Neural cell (in vitro differentiated cells): ENCODE results near the gene C1QTNF1. TPM values are rescaled to one million over a fixed set of nuclear protein-coding genes. Genes with fewer than 3 reads are reported as not detected.

ENCODE experiments used
- H2AFZ ChIP-seq: fragments of 200-600, 300-800 bp; sonication (generic), shearing (Covaris generic); 2 replicates; pipeline ENCODE4 v1.6.0; 2014; ENCODE audit warnings: low read depth, mild to moderate bottlenecking, antibody characterized with exemption, low read length, moderate library complexity
- H3F3A ChIP-seq: fragments of 200-600 bp; shearing (Covaris generic); 2 replicates; pipeline ENCODE4 v1.6.1; 2016; ENCODE audit warnings: mild to moderate bottlenecking, moderate library complexity, mixed read lengths, antibody characterized with exemption, low read length; ENCODE audit not compliant: insufficient read depth, poor library complexity, severe bottlenecking
- H3K27ac ChIP-seq: fragments of 200-600, 300-800 bp; sonication (generic), shearing (Covaris generic); 2 replicates; pipeline ENCODE4 v1.5.1; 2014; ENCODE audit warnings: mild to moderate bottlenecking, low read length, moderate library complexity
- H3K27me3 ChIP-seq: fragments of 300-800, 200-600 bp; sonication (generic), shearing (Covaris generic); 2 replicates; pipeline ENCODE4 v1.6.0; 2014; ENCODE audit warnings: mild to moderate bottlenecking, low read depth, low read length, moderate library complexity; ENCODE audit not compliant: insufficient read depth
- H3K36me3 ChIP-seq: fragments of 300-800, 200-600 bp; sonication (generic), shearing (Covaris generic); 2 replicates; pipeline ENCODE4 v1.5.1; 2014; ENCODE audit warnings: mild to moderate bottlenecking, antibody characterized with exemption, low read length, moderate library complexity; ENCODE audit not compliant: insufficient read depth
- H3K4me2 ChIP-seq: fragments of 300-800, 200-600 bp; sonication (generic), shearing (Covaris generic); 2 replicates; pipeline ENCODE4 v1.6.0; 2014; ENCODE audit warnings: mild to moderate bottlenecking, low read length
- H3K4me3 ChIP-seq: fragments of 300-800, 200-600 bp; sonication (generic), shearing (Covaris generic); 2 replicates; pipeline ENCODE4 v1.5.1; 2014; ENCODE audit warnings: mild to moderate bottlenecking, low read length, moderate library complexity
- H3K79me2 ChIP-seq: fragments of 200-600 bp; shearing (Covaris generic); replicated peaks from 2 replicates; pipeline ENCODE4 v1.6.0; 2014; ENCODE audit warnings: mild to moderate bottlenecking, low read length, moderate library complexity; ENCODE audit not compliant: insufficient read depth
- H3K9ac ChIP-seq: fragments of 300-800, 200-600 bp; sonication (generic), shearing (Covaris generic); 2 replicates; pipeline ENCODE4 v1.6.1; 2016; ENCODE audit warnings: mild to moderate bottlenecking, low read length, mixed read lengths
- H3K9me2 ChIP-seq: fragments of 200-600 bp; shearing (Covaris generic); 2 replicates; pipeline ENCODE4 v1.6.1; 2016; ENCODE audit warnings: mild to moderate bottlenecking, low read length, mixed read lengths; ENCODE audit not compliant: insufficient read depth
- H3K9me3 ChIP-seq: fragments of 200-600, 300-800 bp; sonication (generic), shearing (Covaris generic); 2 replicates; pipeline ENCODE4 v1.6.1; 2016; ENCODE audit warnings: mild to moderate bottlenecking, mixed run types, low read length, moderate library complexity, mixed read lengths
- H4K20me1 ChIP-seq: fragments of 200-600 bp; shearing (Covaris generic); 2 replicates; pipeline ENCODE4 v1.6.1; 2016; ENCODE audit warnings: mild to moderate bottlenecking, mixed run types; ENCODE audit not compliant: insufficient read depth
- CTCF ChIP-seq: fragments of 450-650 bp; IDR thresholded peaks from 2 replicates; pipeline ENCODE4 v1.5.1; 2014; ENCODE audit warnings: antibody characterized with exemption, mild to moderate bottlenecking, moderate library complexity; ENCODE audit not compliant: poor library complexity, severe bottlenecking
- EZH2 ChIP-seq: fragments of 200-600, 300-800 bp; shearing (Covaris generic), sonication (generic); IDR thresholded peaks from 2 replicates; pipeline ENCODE4 v1.6.1; 2014; ENCODE audit warnings: antibody characterized with exemption, low read length, borderline replicate concordance, mild to moderate bottlenecking; ENCODE audit not compliant: insufficient read depth, poor library complexity, severe bottlenecking
- MXI1 ChIP-seq: fragments of 450-650 bp; conservative IDR thresholded peaks from 2 replicates; pipeline ENCODE4 v1.6.1; 2014; ENCODE audit warnings: antibody characterized with exemption, mild to moderate bottlenecking; ENCODE audit not compliant: poor library complexity, severe bottlenecking
- RAD21 ChIP-seq: fragments of 450-650 bp; conservative IDR thresholded peaks from 2 replicates; pipeline ENCODE4 v1.6.1; 2014; ENCODE audit warnings: antibody characterized with exemption, mild to moderate bottlenecking, moderate library complexity
- SMC3 ChIP-seq: fragments of 450-650 bp; conservative IDR thresholded peaks from 2 replicates; pipeline ENCODE4 v1.6.1; 2014; ENCODE audit warnings: antibody characterized with exemption, mild to moderate bottlenecking, moderate library complexity; ENCODE audit not compliant: poor library complexity
- TAF1 ChIP-seq: IDR thresholded peaks from 2 replicates; pipeline ENCODE4 v1.6.1; 2012; ENCODE audit warnings: low read depth
- polyA plus RNA-seq: library from polyadenylated mRNA; depleted of rRNA; stranded (reverse); fragments of >200 nt; gene quantifications from 2 replicates; pipeline ENCODE4 v1.2.3, GENCODE V29; 2014
- TF ChIP-seq, protein P1 (sequence below): IDR thresholded peaks from 2 replicates; pipeline ENCODE4 v1.6.1; 2012; ENCODE audit warnings: borderline replicate concordance

C1QTNF1 gene
- polyA plus RNA-seq, 1 donor from 2014 or later, result 0.16 TPM

- Histone ChIP-seq H3K27ac (no peak overlapping the region), H2AFZ (no peak overlapping the region), H3K4me2 (no peak overlapping the region), H3K36me3 (no peaks in the 10 kb centered on the region), H3K9ac (no peak overlapping the region), H4K20me1 (no peaks in the 10 kb centered on the region), H3K9me2 (no peaks in the 10 kb centered on the region), H3K9me3 (no peaks in the 10 kb centered on the region), H3K79me2 (no peaks in the 10 kb centered on the region), H3K4me3 (no peak overlapping the region), H3K27me3 (no peaks in the 10 kb centered on the region), H3F3A (no peaks in the 10 kb centered on the region)
- TF ChIP-seq EZH2, result no peak
- no peak for TF ChIP-seq MXI1
- TF ChIP-seq CTCF, result no peak
- TF ChIP-seq RAD21, result no peak
- no peak for TF ChIP-seq TAF1
- TF ChIP-seq, protein P1, sequence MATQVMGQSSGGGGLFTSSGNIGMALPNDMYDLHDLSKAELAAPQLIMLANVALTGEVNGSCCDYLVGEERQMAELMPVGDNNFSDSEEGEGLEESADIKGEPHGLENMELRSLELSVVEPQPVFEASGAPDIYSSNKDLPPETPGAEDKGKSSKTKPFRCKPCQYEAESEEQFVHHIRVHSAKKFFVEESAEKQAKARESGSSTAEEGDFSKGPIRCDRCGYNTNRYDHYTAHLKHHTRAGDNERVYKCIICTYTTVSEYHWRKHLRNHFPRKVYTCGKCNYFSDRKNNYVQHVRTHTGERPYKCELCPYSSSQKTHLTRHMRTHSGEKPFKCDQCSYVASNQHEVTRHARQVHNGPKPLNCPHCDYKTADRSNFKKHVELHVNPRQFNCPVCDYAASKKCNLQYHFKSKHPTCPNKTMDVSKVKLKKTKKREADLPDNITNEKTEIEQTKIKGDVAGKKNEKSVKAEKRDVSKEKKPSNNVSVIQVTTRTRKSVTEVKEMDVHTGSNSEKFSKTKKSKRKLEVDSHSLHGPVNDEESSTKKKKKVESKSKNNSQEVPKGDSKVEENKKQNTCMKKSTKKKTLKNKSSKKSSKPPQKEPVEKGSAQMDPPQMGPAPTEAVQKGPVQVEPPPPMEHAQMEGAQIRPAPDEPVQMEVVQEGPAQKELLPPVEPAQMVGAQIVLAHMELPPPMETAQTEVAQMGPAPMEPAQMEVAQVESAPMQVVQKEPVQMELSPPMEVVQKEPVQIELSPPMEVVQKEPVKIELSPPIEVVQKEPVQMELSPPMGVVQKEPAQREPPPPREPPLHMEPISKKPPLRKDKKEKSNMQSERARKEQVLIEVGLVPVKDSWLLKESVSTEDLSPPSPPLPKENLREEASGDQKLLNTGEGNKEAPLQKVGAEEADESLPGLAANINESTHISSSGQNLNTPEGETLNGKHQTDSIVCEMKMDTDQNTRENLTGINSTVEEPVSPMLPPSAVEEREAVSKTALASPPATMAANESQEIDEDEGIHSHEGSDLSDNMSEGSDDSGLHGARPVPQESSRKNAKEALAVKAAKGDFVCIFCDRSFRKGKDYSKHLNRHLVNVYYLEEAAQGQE, result no peak
These were observed 57.8 kb downstream of the C1QTNF1 start for GRCh38 chr17:79081571-79082276.

GRCh38 chr17:79082311-79083190, 58.6 kb downstream of the C1QTNF1 start:
- no peaks in the 10 kb centered on the region for H4K20me1 ChIP-seq
- no peaks in the 10 kb centered on the region for H3K79me2 ChIP-seq
- TF ChIP-seq CTCF (peak; percentile 65), SMC3 (peak; percentile 69), RAD21 (peak; percentile 48)
- TF ChIP-seq, protein P1, result no peak
- H3K4me2 ChIP-seq, result no peak overlapping the region
- H3K36me3 ChIP-seq, result no peaks in the 10 kb centered on the region
- H3K27ac ChIP-seq, result no peak overlapping the region
- no peaks in the 10 kb centered on the region for H3K27me3 ChIP-seq
- H3K4me3 ChIP-seq, result no peak overlapping the region
- no peaks in the 10 kb centered on the region for H3K9me2 ChIP-seq
- no peaks in the 10 kb centered on the region for H3K9me3 ChIP-seq
- H3K9ac ChIP-seq, result no peak overlapping the region
- H3F3A ChIP-seq, result no peaks in the 10 kb centered on the region
- H2AFZ ChIP-seq, result no peak overlapping the region
